GM18519 (cell line): ENCODE data around the gene PARD3B.

ENCODE experiments used
- ATAC-seq: cut with Tn5 transposase; IDR thresholded peaks from one replicate; pipeline ENCODE4 v1.9.1; 2021; ENCODE audit warnings: mild to moderate bottlenecking, moderate library complexity; ENCODE audit not compliant: unreplicated experiment, low FRiP score

The PARD3B gene

DNA sequence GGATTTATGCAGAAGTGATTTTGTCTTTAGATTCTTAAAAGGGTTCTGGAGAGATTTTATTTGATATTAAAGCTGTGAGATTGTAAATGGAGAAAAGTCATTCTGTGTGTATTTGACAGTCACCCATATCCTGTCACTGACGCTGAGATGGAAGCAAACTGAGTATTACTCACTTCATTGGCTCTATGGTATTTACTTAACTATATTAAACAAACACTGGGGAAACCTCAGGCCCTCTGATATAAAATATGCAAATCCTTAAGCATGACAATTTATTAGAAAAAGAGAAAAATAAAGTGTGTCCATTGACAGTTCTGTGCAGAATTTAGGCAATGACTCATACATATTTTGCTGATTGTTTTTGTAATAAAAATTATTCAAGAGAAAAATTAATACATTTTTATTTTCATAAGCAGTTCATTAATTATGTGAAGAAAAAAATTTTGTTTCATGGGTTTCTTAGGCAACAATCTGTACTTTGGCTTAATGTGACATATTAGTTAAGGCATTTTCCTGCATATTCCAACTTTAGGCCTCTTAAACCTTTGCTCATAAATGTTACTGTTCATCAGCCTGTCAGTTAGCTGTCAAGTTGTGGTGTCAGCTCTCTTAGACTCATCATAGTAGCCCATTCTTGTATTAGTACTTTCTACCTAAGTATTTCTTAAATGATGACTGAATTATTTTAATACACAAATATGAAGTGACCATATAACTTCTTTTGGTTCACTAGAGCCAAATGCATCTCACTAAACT lies 99.9 kb downstream of the PARD3B start:
- ATAC-seq: no peak

GRCh38 chr2:204647626-204648025 lies 102.4 kb downstream of the PARD3B start:
- ATAC-seq: no peak

GRCh38 chr2:204650611-204651010 lies 105.3 kb downstream of the PARD3B start:
- no peak for ATAC-seq

DNA sequence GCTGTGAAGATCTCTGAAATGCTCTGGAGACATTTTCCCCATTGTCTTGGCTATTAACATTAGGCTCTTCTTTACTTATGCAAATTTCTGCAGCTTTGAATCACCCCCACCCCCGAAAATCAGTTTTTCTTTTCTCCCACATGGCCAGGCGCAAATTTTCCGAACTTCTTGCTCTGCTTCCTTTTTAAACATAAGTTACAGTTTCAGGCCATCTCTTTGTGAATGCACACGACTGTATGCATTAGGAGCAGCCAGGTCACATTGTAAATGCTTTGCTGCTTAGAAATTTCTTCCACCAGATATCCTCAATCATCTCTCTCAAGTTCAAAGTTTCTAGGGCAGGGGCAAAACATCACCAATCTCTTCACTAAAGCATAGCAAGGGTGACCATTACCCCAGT lies 106.8 kb downstream of the PARD3B start:
- no peak for ATAC-seq

- ATAC-seq: no peak
Observed at GRCh38 chr2:204654669-204655068, 109.4 kb downstream of the PARD3B start.

- ATAC-seq: no peak
Observed at GRCh38 chr2:204655101-204655500, 109.8 kb downstream of the PARD3B start.

DNA sequence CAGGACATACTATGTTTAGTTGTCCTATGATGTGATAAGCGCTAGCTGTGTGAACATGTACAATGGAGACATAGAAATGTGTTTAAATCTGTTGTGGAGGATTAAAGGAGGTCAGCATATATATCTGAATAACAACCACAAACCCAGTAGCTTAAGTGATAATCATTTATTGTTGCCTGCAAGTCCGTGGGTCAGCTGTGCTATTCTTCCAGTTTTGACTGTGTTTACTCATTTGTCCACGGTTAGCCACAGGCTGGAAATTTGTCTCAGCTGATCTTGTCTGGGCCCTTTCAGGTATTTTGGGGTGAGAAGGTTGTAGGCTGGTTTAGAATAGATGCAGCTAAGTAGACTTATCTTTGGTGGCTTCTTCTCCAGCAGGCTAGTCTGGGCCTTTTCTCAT lies 110.4 kb downstream of the PARD3B start:
- no peak for ATAC-seq

- ATAC-seq: no peak
Observed at GRCh38 chr2:204657024-204657423, 111.7 kb downstream of the PARD3B start.

GRCh38 chr2:204662956-204663355 lies 117.7 kb downstream of the PARD3B start:
- no peak for ATAC-seq

DNA sequence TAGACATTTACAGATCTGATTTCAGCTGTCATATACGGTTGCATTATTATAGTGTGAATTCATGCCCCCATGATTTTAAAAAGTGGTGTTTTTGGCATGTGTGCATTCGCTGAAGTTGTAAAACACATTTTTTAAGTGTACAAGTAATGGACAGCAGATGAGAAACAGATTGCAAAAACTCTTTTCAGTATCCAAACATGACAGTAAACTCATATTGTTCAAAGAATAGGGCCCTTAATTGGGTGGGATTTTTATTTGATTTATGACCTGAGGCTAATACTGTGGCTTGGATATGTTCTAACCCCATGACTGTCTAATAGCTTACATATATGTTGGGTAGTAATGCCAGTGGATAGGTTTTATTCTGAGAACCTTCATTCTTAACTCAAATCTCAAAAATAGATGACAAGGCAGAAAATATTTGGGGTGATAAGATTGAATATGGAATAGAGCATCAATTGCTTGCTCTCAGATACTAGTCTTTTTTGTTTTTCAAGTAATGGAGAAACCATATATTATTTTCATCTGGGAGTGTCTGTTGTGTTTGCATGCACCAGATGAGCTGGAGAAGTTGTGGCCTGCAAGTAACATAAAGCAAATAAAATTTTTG lies 118.6 kb downstream of the PARD3B start:
- no peak for ATAC-seq

DNA sequence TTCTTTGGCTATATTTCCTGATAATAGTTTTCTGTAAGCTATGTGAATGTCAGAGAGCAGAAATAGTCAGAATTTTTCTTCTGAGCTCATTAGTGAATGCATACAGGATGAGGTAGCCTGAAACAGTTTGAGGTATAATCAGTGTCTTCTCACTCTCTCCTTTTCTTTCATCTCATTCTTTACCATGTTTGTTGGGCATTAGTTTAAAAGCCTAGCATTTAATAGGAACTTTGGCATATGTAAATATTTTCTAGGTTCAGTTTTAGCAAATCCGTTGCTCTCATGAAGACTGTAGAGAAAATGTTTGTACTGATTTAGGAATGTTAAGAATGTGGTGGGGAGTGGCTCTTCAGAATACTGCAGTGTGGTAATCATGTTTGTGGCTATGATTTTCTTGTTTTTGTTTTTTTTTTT lies 119.4 kb downstream of the PARD3B start:
- no peak for ATAC-seq

GRCh38 chr2:204665207-204665606 lies 119.9 kb downstream of the PARD3B start:
- no peak for ATAC-seq

GRCh38 chr2:204665771-204666170 lies 120.5 kb downstream of the PARD3B start:
- ATAC-seq: no peak

DNA sequence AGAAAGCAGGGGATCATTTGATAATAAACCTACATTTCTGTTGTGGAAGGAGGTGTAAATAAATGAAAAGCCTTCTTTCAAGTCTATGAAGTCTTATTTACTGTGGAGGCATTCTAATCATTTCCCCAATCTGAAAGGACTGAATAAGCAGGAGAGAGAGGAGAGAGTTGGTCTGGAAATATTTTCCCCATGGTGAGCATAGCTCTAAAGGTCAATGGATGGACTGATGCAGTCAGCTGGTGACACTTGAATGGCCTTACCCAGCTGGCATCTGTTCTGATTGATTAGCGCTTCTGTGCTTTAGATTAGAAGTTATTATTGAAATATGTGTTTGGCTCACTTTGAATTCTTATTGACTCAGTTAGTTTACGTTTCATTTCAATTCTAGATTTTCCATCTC lies 122.7 kb downstream of the PARD3B start:
- no peak for ATAC-seq

DNA sequence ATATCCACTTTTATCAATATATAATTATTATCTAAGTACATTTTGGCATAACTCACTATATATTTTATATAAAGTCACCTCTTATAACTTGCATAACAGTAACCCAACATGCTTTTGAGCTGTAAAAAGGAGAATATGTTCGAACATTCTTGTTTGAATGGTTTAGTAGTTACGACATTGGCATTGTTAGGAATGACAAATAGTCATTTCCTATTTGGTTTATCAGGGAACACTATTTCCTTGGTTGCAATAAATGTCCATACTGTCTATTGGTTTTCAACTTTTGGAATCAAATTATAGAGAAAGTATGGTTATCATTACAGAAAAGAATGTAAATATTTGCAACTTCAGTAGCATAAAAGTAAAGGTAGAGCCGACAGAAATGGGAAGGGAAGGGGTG lies 124.1 kb downstream of the PARD3B start:
- no peak for ATAC-seq

DNA sequence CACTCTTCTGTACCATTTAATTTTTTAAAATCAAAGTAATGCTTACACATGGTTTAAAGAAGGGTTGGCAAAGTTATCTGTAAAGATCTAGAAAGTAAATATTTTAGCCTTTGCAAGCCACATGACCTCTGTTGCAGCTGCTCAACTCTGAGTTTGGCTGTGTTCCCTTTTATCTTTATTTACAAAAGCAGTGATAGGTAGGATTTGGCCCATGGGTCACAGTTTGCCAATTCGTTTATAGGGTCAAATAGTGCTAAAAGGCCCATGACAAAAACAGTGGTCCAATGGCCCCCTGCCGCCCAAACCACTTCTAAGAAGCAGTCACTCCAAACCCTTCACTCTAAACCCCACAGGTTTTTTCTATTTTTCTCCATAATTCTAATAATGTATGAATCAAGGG lies 124.8 kb downstream of the PARD3B start:
- ATAC-seq: no peak

- no peak for ATAC-seq
Observed at GRCh38 chr2:204670756-204671155, 125.5 kb downstream of the PARD3B start.

DNA sequence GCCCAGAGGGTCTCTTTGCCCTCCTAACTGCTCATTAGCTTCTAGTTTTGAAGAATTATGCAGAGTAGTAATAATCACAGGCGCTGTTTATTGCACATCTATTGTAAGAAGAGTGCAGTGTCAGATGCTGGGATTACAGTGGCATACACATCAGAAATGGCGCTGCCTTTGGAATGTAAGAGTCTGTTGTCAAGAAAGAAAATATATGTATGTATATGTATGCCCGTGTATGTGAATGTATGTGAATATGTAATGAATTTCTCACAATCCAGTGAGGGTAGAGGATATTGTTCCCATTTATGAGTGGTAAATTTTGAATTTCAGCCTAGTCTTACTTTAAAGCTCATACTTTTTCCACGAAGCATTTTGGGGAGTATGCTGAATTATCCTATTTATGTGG lies 127.5 kb downstream of the PARD3B start:
- no peak for ATAC-seq

DNA sequence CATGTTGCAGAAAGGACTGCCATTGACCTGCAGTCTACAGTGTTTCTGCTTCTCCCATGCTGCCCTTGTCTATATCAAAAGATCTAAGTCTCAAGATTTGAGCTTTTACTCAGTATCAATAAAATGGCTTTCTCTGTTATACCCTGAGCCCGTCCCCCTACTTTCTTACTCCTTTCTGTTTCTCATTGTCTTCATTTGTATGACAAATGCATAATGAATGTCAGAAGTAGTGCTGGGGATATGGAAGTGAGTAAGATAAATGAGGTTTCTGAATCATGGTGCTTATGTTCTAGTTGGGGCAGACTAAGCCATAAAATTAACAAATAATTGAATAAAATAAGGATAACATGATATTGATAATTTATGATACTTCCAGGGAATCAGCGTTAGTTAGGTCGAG lies 128.6 kb downstream of the PARD3B start:
- no peak for ATAC-seq

DNA sequence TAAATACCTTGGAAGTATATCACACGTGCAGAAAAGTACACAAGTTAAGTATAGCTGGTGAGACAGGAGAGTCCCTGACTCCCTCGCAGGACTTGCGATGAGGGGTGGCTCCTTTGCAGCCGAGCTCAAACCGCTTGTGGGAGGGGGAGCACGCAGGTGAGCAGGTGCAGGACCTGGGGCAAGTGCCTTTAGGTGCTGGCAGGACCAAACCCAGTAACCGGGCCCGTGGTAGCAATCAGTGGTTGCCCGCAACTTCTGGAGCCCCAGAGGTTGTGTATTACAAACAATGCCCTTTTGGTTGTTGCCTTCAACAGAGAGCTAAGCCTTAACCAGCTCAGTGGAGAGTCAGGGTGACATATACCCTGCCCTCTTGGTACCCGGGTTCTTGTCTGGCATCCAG lies 132.8 kb downstream of the PARD3B start:
- ATAC-seq: no peak

DNA sequence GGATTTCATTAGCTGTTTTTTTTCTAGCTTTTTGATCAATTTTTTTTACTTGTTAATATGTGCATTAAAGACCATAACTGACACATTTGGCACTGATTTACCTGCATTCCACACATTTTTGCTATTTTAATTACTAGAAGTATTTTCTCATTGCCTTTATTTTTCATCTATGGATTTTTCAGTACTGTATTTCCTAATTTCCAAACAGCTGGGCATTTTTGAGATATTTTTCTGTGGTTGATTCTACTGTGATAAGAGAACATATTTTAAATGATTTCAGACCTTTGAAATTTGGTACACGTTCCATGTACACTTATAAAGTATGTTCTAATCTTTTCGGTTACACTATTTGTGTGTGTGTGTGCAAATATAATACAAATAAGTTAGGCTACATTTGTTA lies 135.3 kb downstream of the PARD3B start:
- no peak for ATAC-seq

GRCh38 chr2:204681412-204681811 lies 136.1 kb downstream of the PARD3B start:
- no peak for ATAC-seq
